GM21526 (cell line): ENCODE data around the gene SLC46A3.
"Not testable (repeated sequence)": the region's sequence is repeated elsewhere in the genome, so short reads cannot be mapped to it uniquely, and the experiment has no call there.

Experiments used
- ATAC-seq: cut with Tn5 transposase; IDR thresholded peaks from one replicate; pipeline ENCODE4 v1.9.1; 2021; ENCODE audit warnings: moderate library complexity; ENCODE audit not compliant: unreplicated experiment, low FRiP score

The SLC46A3 gene, protein sequence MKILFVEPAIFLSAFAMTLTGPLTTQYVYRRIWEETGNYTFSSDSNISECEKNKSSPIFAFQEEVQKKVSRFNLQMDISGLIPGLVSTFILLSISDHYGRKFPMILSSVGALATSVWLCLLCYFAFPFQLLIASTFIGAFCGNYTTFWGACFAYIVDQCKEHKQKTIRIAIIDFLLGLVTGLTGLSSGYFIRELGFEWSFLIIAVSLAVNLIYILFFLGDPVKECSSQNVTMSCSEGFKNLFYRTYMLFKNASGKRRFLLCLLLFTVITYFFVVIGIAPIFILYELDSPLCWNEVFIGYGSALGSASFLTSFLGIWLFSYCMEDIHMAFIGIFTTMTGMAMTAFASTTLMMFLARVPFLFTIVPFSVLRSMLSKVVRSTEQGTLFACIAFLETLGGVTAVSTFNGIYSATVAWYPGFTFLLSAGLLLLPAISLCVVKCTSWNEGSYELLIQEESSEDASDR

DNA sequence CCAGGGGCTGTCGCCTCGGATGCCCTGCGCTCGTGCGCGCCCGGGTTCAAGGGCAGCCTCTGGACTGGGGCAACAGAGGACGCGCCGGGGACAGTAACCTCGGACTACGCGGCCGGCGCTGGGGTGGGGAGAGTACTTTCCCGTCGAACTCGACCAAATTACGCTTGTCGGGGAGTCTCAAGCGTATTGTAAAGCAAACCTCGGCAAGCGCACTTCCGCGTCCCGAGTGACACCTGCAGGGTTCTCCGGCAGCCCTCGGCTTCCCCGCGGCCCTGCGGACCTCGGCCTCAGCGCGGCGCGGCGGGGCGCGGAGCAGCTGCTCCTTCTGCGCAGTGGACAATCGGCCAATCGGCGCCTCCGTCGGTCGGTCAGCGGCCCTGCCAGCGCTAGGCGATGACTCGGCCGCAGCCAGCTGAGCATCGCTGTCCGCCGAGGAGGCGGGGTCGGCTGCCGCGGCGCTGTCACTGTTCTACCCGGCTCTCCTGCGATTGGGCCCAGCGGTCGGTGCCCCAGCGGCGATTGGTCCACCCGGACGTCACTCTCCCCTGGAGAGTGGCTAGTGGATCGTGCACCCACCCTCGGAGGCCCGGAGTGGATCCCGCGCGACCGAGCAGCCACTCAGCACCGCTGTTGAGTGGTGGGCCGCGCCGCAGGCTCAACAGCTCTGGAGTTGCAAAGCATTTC is at the start of gene SLC46A3:
Gene SLC46A3 (minus strand): TSS at position 428 of the 684 bp plus-strand sequence. CDS start 972 bp downstream, outside the sequence.
- peak; percentile 98 for ATAC-seq

DNA sequence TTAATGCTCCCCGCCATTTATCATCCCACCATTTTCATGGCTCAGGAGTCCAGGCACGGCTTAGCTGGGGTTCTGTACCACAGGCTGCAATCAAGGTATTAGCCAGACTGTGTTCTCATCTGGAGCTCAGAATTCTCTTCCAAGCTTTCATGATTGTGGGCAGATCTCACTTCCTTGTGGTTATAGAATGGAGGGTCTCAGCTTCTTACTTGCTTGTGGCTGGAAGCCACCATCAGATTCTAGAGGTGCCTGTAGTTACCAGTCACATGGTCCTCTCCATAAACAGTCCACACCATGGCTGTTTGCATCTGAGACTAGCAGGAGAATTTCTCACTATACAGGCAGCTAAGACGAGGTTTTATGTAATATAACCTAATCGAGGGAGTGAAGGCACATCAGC is 45.1 kb upstream of the SLC46A3 start:
- ATAC-seq, result no peak

DNA sequence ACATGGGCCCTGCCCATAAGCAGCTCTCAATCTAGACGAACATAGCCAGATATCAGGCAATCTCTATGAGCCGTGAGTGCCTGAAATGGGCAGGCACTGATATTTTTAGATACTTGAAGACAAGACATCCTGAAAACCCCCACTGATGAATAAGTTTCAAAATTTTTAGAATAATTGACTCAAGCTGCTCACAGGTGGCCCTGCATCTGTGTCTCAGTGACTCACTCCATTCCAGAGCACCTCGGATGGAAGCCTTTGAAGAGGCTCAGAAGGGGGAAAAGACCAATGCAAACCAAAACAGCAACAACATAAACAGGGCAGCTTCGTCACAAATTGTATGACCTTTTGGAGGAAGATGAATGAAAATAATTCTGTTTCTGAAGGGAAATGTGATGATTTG is 42.8 kb upstream of the SLC46A3 start:
- ATAC-seq, result no peak

DNA sequence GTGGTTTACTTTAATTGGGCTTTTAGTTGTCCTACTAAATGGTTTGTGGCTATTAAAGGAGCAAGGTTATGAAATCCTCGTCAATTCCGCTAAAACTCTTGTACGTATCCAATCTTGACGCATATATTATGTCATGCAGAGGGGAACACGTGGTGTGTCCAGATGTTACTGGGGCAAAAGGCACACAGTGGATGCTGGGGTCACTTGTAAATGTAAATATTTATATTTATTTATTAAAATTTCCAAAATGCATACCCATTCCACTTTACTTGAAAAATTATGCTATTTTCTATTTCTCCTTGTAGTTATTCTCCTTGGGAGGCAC is 36.7 kb upstream of the SLC46A3 start:
- no peak for ATAC-seq

DNA sequence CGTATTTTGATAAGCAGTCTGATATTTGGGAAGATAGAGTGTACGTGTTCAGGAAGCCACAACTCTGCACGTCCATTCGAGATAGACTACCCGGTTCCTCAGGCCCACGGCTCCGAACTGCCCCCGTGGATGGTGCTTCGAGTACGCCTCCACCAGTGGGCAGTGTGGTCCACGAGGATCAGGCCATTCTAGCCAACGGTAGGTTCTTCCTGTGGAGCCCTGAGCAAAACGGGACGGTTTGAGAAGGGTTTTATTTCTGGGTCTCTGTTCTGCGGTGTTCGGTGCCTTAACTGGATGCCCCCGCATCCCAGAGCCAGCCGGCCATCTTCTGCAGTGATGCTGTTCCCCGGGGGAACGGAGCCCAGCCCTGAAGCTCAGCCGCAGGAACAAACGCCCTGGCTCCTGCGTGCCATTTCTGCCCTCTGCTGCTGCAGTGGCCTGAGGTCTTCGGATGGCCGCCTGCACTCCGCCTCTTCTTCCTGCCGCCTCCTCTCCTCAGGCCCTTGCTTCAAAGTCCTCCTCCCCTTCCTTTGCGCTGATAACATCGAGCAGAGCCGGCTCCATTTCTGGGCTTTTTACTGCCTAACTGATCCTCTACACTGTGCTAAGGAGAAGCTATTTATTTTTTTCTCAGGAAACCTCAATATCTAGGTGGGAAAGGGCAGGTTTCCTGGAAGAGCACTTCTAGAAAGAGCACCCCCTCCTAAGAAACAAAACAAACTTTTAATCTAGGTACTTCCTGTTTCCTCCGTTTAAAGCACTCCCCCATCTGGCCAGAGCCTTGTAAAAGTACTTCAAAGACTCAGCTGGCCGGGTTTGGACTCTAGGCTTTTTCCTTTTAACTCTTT is 36.2 kb upstream of the SLC46A3 start:
- no peak for ATAC-seq

DNA sequence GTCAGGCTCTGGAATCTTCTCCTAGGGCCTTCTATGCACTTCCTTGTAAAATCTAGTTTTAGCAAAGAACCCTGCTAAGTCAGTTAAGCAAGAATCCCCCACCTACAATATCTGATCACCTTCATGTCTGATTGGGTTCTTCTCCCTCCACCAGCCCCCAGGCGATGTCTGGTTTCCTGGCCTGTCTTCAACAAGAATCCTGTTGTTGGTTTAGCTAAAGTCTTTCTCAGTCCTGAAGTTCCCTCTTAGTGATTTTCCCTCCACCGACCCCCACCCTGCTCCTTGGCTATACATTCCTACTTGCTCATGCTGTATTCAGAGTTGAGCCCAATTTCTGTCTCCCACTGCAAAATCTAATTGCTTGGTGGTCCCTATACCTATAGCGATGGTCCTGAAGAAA is 35.2 kb upstream of the SLC46A3 start:
- ATAC-seq, result no peak

DNA sequence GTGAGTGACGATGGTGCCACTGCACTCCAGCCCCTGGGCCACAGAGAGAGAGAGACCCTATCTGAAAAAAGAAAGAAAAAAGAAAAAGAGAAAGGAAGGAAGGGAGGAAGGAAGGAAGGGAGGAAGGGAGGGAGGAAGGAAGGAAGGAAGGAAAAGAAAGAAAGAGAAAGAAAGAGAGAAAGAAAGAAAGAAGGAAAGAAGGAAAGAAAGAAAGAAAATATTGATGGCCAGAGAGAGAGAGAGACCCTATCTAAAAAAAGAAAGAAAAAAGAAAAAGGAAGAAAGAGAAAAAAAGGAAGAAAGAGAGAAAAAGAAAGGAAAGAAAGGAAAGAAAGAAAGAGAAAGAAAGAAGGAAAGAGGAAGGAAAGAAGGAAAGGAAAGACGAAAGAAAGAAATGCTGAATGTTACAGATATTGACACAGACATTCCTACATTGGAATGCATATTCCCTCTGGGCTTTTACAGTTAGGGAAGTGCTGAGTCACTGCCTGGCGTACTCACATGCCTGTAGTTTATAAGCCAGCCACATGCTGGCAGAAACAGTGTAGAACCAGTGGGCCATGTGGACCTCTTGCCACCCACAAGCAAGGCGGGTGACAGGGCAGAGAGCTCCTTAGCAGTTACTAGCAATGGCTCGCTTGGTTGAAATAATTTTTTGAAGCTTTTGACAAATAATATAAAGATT is 34.6 kb upstream of the SLC46A3 start:
- no peak for ATAC-seq

DNA sequence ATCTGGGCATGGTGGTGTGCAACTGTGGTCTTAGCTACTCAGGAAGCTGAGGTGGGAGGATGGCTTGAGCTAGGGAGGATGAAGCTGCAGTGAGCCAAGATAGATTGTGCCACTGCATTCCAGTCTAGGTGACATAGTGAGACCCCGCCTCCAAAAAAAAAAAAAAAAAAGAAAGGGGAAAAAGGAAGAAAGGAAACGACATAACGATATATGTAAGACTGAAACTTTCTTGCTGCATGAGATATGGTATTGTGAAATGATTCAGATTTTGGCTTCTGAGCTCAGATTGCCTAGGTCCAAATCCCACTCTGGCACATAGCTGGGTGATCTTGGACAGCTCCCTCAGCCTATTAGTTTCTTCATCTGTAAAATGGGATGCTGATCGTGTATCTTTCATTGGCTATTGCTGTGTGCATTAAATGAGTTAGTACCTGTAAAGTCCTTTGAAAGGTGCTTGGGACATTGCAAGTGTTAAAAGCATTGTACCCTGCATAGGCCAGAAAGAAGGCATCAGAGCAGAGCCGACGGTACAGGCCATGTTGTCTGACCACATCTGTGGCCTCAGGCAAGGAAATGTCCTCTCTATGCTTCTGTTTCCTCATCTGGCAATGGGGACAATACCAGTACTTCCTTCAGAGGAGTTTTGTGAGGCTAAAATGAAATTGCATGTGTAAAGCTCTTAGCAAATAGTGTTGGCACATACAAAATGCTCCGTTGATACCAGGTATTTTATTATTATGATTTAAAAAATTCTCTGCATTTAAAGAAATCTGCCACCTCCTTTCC is 32.6 kb upstream of the SLC46A3 start:
- no peak for ATAC-seq

DNA sequence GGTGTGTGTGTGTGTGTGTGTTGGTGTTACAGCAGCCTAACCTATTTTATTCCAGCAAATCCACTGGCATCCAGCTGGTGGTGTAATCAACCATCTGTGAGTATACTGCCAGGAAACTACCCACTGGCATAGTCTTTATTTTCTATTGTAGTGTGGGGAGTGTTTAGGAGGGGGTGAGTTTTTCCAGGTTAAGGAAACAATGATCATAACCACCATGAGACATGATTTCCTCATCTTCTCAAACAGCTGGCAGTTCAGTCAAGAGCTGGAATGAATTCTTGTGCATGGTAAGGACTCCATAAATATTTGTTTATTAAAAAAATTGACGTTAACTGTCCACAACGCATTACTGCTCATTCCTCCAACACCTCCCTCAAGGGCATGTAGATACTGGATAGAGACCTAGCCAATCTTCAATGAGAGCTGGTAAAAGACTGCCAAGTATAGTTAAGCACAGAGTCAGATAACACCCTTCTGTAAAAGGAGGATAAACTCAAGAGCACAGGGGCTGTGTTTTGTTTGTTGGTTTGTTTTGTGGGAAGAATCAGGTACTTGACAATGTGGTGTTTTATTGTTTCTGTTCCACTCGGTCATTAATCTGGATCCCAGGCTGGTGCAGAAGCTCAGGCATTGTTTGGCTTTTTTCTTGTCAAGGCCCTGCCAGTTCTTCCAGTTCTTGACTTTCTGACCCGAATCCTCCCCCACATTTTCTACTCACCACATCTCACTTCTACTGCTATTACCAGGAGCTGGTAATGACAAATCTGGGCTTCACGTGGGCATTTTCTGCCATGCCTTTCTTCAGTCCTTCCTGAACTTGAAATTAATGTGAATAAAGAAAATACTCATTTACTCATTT is 31.6 kb upstream of the SLC46A3 start:
- ATAC-seq, result no peak

DNA sequence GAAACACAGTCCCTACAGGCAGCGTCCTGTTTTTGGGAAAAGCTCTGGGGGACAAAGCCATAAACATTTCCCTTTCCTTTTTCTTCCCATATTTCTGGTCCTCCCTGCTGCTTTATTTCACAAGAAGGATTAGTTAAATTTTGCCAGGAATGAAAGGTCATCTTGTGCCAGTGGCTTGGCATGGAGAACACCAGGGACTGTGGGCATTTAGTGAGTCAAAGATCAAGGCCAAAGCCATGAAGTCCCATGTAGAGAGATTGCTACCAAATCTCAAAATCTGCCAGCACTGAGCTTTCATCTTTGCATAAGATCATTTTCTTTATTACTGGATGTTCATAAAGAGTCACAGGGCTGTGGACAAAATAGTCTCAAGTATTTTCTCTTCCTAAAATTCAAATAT is 29.1 kb upstream of the SLC46A3 start:
- ATAC-seq, result no peak

DNA sequence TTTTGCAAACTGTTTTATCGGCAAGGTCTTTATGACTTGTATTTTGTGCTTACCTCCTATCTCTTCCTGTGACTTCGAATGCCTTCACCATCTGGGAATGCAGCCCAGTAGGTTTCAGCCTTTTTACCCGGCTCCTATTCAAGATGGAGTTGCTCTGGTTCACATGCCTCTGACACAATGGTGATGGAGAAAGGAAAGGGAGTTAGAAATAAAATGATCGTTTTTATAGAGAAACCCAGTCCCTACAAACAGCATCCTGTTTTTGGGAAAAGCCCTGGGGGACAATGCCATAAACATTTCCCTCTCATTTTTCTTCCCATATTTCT is 27.5 kb upstream of the SLC46A3 start:
- ATAC-seq, result no peak

DNA sequence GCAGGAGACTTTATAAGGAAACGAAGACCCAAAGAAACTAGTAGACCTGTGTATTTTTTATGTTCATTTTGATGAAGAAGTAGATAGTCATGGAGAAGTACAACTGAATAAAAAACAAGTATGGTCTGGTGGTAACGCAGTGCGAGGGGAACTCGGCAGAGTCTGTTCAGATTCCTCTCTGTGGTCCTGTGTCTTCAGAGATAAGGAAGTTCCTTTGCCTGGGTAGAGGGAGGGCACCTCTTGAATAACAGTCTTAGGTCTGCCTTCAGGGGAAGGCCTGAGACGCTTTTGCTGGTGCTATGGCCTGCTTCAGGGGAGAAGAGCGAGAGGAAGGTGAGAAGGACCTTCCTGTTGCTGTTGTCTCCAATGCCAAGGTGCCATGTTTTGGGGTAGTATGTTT is 25.9 kb upstream of the SLC46A3 start:
- no peak for ATAC-seq

DNA sequence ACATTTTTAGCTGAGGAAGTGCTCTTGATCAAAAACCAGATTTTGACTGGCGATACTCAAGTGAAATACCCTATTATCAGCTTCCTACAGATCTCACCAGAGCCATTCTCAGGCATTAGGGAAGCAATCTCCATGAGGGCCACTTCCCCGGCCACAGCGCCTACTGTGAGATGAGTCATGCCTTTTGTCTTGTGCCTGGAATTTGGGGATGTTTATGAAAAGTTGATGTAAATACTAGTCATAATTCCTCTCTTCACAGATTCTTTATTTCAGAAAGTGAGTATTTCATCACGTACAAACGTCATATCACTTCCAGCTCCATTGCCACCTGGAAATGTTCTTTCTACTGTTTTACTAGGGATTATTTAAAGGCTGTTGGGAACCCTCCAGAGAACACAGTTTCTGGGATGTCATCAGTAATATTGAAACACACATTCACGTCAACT is 25.3 kb upstream of the SLC46A3 start:
- no peak for ATAC-seq

DNA sequence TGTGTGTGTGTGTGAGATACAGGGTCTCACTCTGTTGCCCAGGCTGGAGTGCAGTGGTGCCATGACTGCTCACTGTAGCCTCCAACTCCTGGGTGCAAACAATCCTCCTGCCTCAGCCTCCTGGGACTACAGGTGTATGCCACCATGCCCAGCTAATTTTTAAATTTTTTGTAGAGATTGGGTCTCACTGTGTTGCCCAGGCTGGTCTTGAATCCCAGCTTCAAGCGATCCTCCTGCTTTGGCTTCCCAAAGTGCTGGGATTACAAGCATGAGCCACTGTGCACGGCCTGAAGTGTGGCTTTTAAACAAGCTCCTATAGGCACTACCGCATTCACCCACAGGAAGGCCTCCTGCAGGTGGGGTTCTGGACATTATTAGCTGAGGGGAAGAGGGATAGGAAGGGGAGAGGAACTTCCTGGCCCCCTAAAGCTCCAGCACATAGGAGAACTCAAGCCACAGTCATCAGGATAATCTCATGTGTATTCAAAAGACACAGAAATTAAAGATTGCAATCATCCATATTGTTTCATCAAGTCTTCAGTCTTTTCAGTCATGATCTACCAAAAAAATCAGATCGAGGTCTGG is 24.8 kb upstream of the SLC46A3 start:
- no peak for ATAC-seq

DNA sequence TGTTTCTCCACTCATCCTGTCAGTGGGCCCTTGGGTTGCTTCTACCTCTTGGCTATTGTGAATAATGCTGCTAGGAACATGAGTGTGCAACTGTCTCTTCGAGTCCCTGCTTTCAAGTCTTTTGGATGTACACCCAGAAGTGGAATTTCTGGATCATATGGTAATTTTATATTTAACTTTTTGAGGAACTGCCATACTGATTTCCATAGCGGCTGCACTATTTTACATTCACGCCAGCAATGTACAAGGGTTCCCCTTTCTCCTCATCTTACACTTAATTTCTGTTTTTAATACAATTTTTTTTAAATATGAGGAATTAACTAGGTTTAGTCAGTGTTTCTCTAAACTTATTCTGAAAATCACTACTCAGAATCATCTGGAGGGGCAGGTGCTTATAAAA is 24.2 kb upstream of the SLC46A3 start:
- no peak for ATAC-seq

DNA sequence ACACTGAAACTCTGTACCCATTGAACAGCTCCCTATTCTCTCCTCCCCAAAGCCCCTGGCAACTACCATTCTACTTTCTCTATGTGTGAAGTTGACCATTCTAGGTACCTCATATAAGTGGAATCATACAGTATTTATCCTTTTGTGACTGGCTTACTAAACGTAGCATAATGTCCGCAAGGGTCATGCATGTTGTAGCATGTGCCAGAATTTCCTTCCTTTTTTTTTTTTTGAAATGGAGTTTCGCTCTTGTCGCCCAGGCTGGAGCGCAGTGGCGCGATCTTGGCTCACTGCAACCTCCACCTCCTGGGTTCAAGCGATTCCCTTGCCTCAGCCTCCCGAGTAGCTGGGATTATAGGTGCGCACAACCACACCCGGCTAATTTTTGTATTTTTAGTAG is 23.7 kb upstream of the SLC46A3 start:
- ATAC-seq, result not testable (repeated sequence)

DNA sequence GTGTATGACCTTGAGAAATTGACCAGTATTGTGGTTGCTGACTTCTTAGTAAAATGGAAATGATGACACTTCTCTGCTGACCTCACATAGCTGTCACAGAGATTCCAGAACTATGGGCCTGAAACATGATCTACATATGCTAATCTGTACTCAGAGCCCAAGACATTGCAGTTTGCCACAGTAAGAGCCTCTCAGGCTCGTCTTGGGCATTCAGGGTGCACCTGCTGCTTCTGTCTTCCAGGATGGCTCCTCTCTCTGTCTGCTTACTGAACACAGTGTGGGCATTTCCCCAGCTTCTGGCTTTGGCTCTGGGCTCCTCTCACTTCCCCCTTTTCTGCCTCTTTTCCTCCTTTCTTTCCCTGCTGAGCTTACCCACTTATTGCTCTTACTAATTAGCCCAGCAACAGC is 22.3 kb upstream of the SLC46A3 start:
- ATAC-seq, result no peak

DNA sequence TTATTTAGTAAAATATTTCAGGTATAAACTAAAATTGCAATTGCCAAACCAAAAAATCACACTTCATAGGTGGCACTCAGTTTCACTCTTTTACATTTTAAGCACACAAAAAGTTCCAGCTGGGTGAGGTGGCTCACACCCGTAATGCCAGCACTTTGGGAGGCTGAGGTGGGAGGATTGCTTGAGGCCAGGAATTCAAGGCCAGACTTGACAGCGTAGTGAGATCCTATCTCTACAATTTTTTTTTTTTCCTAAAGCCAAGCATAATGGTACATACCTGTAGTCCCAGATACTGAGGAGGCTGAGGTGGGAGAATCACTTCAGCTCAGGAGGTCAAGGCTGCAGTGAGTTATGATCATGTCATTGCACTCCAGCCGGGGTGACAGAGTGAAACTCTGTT is 20.6 kb upstream of the SLC46A3 start:
- ATAC-seq, result no peak
